Hepatocyte (in vitro differentiated cells): ENCODE data around the gene PMAIP1.

Experiments used
- EZH2 ChIP-seq: fragments of 200-600 bp; sonication (generic); IDR thresholded peaks from 2 replicates; pipeline ENCODE4 v1.6.1; 2016; ENCODE audit warnings: antibody characterized with exemption, mild to moderate bottlenecking, borderline replicate concordance
- TF ChIP-seq, protein P1 (sequence below): fragments of 200-600 bp; sonication (generic); IDR thresholded peaks from 2 replicates; pipeline ENCODE4 v1.5.1; 2016; ENCODE audit warnings: antibody characterized with exemption, mild to moderate bottlenecking; ENCODE audit not compliant: poor library complexity

DNA sequence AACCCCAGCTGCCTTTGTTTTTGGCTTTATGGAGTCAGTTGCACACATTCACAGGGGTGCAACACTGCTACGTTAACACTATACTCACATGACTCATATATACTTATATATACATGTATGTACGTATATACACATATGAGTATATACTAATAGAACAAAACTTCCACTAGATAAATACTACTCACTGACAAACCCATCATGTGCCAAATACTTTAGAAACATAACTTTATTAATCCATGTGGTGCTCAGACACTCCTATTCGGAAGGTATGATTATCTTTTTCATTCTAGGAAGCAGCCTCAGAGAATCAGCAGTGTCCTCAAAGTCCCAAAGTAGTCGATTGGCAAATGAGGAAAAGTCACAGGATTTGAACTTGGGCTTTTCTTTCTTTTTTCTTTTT, 7.9 kb downstream of the PMAIP1 start:
- TF ChIP-seq, protein P1, sequence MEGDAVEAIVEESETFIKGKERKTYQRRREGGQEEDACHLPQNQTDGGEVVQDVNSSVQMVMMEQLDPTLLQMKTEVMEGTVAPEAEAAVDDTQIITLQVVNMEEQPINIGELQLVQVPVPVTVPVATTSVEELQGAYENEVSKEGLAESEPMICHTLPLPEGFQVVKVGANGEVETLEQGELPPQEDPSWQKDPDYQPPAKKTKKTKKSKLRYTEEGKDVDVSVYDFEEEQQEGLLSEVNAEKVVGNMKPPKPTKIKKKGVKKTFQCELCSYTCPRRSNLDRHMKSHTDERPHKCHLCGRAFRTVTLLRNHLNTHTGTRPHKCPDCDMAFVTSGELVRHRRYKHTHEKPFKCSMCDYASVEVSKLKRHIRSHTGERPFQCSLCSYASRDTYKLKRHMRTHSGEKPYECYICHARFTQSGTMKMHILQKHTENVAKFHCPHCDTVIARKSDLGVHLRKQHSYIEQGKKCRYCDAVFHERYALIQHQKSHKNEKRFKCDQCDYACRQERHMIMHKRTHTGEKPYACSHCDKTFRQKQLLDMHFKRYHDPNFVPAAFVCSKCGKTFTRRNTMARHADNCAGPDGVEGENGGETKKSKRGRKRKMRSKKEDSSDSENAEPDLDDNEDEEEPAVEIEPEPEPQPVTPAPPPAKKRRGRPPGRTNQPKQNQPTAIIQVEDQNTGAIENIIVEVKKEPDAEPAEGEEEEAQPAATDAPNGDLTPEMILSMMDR: no peak
- no peak for TF ChIP-seq EZH2
